ENCODE results near the gene RNF213. TPM values are rescaled to one million over a fixed set of nuclear protein-coding genes. Genes with fewer than 3 reads are reported as not detected.
"Not testable (repeated sequence)": the region's sequence is repeated elsewhere in the genome, so short reads cannot be mapped to it uniquely, and the experiment has no call there.

RNF213 gene
- total RNA-seq, 1 experiment from 2014 or later = 70.5 TPM

DNA sequence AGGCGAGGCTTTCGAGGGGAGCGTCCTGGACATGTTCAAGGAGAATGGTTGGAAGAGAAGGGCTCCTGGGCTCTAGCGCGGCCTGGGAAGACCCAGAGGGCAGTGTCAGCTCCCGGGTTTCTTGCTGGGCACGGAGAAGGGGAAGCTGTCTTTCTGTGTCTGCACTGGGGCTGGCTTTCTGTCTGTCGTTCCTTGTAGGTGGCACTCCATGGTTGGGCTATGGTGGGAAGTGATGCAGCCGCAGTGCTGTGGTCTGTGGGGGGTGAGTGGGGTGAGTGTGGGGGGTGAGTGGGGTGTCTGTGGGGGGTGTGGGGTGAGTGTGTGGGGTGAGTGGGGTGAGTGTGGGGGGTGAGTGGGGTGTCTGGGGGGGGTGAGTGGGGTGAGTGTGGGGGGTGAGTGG is 13.7 kb downstream of the RNF213 start:
- ATAC-seq = no peak
- no peak for DNase-seq (ENCODE audit: low spot score)
- Mint-ChIP-seq H3K27ac (peak overlapping the region; percentile 92), H3K4me1 (peaks cover 15% of the 10 kb centered on the region; the same call in 1 of the 2 replicates), H3K9me3 (no peaks in the 10 kb centered on the region), H3K27me3 (ENCODE audit: low read depth) (no peaks in the 10 kb centered on the region), H3K36me3 (peaks cover 14% of the 10 kb centered on the region), H3K4me3 (no peak overlapping the region)
- POLR2A ChIA-PET = interaction anchor here (1.1 kb wide), 1 partner anchor 11 kb away, joined by 4 read pairs; no protein-coding TSS in a partner anchor
- CTCF ChIA-PET = no interaction called here
- TF ChIP-seq GABPB1 (CRISPR knock-in tag; IDR thresholded peaks at IDR 0.05) = no peak
- TF ChIP-seq, protein P1, sequence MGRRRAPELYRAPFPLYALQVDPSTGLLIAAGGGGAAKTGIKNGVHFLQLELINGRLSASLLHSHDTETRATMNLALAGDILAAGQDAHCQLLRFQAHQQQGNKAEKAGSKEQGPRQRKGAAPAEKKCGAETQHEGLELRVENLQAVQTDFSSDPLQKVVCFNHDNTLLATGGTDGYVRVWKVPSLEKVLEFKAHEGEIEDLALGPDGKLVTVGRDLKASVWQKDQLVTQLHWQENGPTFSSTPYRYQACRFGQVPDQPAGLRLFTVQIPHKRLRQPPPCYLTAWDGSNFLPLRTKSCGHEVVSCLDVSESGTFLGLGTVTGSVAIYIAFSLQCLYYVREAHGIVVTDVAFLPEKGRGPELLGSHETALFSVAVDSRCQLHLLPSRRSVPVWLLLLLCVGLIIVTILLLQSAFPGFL (CRISPR knock-in tag; IDR thresholded peaks at IDR 0.05; ENCODE audit: borderline replicate concordance) = no peak
- no peak for TF ChIP-seq SMAD3 (CRISPR knock-in tag; IDR thresholded peaks at IDR 0.05; ENCODE audit: borderline replicate concordance)
- TF ChIP-seq ERG (CRISPR knock-in tag; IDR thresholded peaks at IDR 0.05) = no peak
- TF ChIP-seq IRF2 (CRISPR knock-in tag; IDR thresholded peaks at IDR 0.05; ENCODE audit: borderline replicate concordance, low read depth) = no peak

DNA sequence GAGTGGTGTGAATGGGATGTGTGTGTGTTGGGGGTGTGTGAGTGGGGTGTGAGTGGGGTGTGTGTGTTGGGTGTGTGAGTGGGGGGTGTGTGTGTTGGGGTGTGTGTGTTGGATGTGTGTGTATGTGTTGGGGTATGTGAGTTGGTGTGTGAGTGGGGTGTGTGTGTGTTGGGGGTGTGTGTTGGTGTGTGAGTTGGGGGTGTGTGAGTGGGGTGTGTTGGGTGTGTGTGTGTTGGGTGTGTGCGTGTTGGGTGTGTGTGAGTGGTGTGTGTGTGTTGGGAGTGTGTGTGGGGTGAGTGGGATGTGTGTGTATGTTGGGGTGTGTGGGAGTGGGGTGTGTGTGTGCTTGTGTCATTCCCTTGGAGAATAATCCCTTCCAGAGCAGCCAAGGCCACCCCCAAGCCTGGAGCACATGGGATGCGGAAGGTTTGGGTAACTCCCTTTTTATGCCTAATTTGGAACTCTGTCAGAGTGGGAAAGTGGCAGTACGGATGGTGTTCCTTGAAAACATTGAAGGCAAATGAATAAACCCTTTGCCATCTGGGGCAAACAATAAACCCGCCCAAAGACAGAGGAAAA is 14.3 kb downstream of the RNF213 start:
- peaks cover 15% of the 10 kb centered on the region; the same call in 1 of the 2 replicates for H3K4me1 Mint-ChIP-seq
- ATAC-seq (no peak), DNase-seq (ENCODE audit: low spot score) (no peak)
- ChIA-PET POLR2A (no interaction called here), CTCF (interaction anchor here (0.6 kb wide), 1 partner anchor 823 kb away, joined by 5 read pairs; no protein-coding TSS in a partner anchor)
- no peak overlapping the region for H3K4me3 Mint-ChIP-seq
- no peaks in the 10 kb centered on the region for H3K9me3 Mint-ChIP-seq
- H3K27me3 Mint-ChIP-seq (ENCODE audit: low read depth) = no peaks in the 10 kb centered on the region
- H3K27ac Mint-ChIP-seq = peak overlapping the region; percentile 40; the same call in 1 of the 2 replicates
- TF ChIP-seq IRF2 (CRISPR knock-in tag; IDR thresholded peaks at IDR 0.05; ENCODE audit: borderline replicate concordance, low read depth) (no peak), SP1 (CRISPR knock-in tag; conservative IDR thresholded peaks at IDR 0.05) (no peak), CBFB (CRISPR knock-in tag; IDR thresholded peaks at IDR 0.05; ENCODE audit: low read depth) (no peak)
- peaks cover 17% of the 10 kb centered on the region for H3K36me3 Mint-ChIP-seq

DNA sequence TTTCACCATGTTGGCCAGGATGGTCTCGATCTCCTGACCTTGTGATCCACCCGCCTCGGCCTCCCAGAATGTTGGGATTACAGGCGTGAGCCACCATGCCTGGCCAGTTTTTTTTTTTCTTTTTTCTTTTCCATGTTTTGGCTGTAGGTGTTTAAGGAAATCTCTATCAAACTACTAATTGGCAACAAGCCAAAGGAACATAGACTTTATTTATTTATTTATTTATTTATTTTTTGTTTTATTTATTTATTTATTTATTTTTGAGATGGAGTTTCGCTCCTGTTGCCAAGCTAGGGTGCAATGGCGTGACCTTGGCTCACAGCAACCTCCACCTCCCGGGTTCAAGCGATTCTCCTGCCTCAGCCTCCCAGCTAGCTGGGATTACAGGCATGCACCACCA is 15.2 kb downstream of the RNF213 start:
- ATAC-seq = not testable (repeated sequence)

DNA sequence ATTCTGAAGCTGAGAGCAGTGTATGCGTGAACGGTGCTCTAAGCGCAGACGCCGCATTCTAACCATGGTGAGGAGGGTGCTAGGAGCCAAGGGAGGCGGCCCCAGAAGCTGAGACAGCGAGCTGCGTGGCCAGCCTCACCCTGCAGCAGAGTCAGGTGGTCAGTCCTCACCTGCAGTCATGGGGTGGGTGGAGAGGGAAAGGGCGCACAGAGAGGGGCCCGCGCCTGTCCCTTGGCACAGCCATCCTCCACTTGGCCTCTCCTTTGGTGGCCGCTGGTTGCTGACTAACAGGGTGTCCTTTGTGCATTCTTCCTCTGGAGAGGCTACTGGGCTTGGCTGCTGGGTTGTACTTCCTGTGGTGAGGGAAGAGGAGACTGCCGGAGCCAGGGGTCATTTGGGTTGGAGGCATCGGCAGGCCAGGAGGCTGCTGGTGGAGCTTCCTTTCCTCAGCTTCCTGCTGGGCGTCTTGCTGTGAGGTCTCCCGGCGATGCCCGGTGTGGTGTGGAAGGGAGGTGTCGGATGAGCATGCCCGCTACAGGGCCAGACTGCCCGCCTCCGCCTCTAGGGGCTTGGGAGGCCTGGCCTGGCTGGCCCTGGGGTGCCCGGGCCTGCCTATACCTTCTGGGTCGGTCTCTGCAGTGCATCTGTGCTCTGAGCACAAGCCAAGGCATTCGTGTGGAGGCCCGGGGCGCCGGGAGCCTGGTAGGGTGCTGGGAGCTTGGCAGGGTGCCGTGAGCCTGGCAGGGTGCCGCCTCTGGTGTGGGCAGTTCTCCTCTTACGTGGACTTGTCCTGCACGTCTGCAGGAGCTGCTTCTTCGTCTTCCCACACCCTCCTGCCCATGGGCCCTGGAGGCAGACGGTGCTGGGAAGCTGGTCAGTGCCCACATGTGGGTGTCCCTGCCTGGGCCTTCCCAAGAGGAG is 17.4 kb downstream of the RNF213 start:
- TF ChIP-seq NFYB (CRISPR knock-in tag; conservative IDR thresholded peaks at IDR 0.05; ENCODE audit: low read depth) = no peak
- no peak for TF ChIP-seq ZNF425 (CRISPR knock-in tag; conservative IDR thresholded peaks at IDR 0.05)
- 0 out of 2 replicates have a peak, but pooled peaks have one; percentile 18 for TF ChIP-seq FOXP1 (CRISPR knock-in tag; IDR thresholded peaks at IDR 0.05; ENCODE audit: borderline replicate concordance)
- CTCF ChIA-PET = interaction anchor here (0.5 to 1.1 kb wide), 5 partner anchors 7 to 967 kb away, joined by 3 to 5 read pairs (median 4); no protein-coding TSS in a partner anchor
- Mint-ChIP-seq H3K4me3 (no peak overlapping the region), H3K9me3 (no peaks in the 10 kb centered on the region), H3K27me3 (ENCODE audit: low read depth) (no peaks in the 10 kb centered on the region), H3K27ac (peak overlapping the region; percentile 14; the same call in 1 of the 2 replicates), H3K36me3 (peaks cover 19% of the 10 kb centered on the region), H3K4me1 (peaks cover 12% of the 10 kb centered on the region)
- ATAC-seq (no peak; the same call in 1 of the 2 replicates), DNase-seq (ENCODE audit: low spot score) (no peak)
- POLR2A ChIA-PET = no interaction called here

More for the DNA sequence above, 15.2 kb downstream of the RNF213 start:
- not testable (repeated sequence) for H3K4me3 Mint-ChIP-seq; H3K27me3 Mint-ChIP-seq (ENCODE audit: low read depth); H3K9me3 Mint-ChIP-seq; H3K27ac Mint-ChIP-seq; DNase-seq (ENCODE audit: low spot score)
- H3K36me3 Mint-ChIP-seq = peaks cover 22% of the 10 kb centered on the region
- ChIA-PET POLR2A (interaction anchor here (0.6 kb wide), 1 partner anchor 81 kb away, joined by 3 read pairs; no protein-coding TSS in a partner anchor), CTCF (interaction anchor here (0.6 kb wide), 1 partner anchor 822 kb away, joined by 5 read pairs; no protein-coding TSS in a partner anchor)
- H3K4me1 Mint-ChIP-seq = peaks cover 15% of the 10 kb centered on the region; the same call in 1 of the 2 replicates

All from WTC11 (cell line).